H7 (cell line): ENCODE data around the gene ZKSCAN5. TPM values are rescaled to one million over a fixed set of nuclear protein-coding genes. Genes with fewer than 3 reads are reported as not detected.
A peak's percentile ranks its signal among the peaks of the same experiment; 100 is the strongest.
"Not testable (repeated sequence)": the region's sequence is repeated elsewhere in the genome, so short reads cannot be mapped to it uniquely, and the experiment has no call there.

Experiments used
- DNase-seq: peaks from one replicate; pipeline ENCODE4 v3.0.0; 2012
- H3K27me3 ChIP-seq: 2 replicates; pipeline ENCODE4 v1.6.0; 2011; ENCODE audit warnings: mild to moderate bottlenecking, low read length; ENCODE audit not compliant: control insufficient read depth, insufficient read depth
- H3K36me3 ChIP-seq: replicated peaks from 2 replicates; pipeline ENCODE4 v1.5.1; 2011; ENCODE audit warnings: low read length; ENCODE audit not compliant: control insufficient read depth, insufficient read depth
- H3K4me3 ChIP-seq: 2 replicates; pipeline ENCODE4 v1.5.1; 2011; ENCODE audit warnings: low read depth, mild to moderate bottlenecking, control low read depth, low read length, moderate library complexity; ENCODE audit not compliant: insufficient read depth
- total RNA-seq: library from RNA; depleted of rRNA; stranded (reverse); fragments of >200 nt; shearing (Covaris generic); gene quantifications from 2 replicates; pipeline ENCODE4 v1.2.3, GENCODE V29; 2014

Gene ZKSCAN5
- total RNA-seq, 1 experiment from 2014 or later: 20.0 TPM

GRCh38 chr7:99553039-99553438 lies 48.6 kb downstream of the ZKSCAN5 start:
- no peaks in the 10 kb centered on the region for H3K27me3 ChIP-seq
- peak; percentile 1 for DNase-seq
- H3K36me3 ChIP-seq: no peaks in the 10 kb centered on the region; the same call in none of the 2 replicates
- no peak overlapping the region for H3K4me3 ChIP-seq

- DNase-seq: no peak
- H3K27me3 ChIP-seq: no peaks in the 10 kb centered on the region
These were observed 50.5 kb downstream of the ZKSCAN5 start for GRCh38 chr7:99554939-99555338.

GRCh38 chr7:99557196-99557607 lies 52.7 kb downstream of the ZKSCAN5 start:
- DNase-seq: peak; percentile 2
- H3K27me3 ChIP-seq: no peaks in the 10 kb centered on the region
- peaks cover 19% of the 10 kb centered on the region for H3K36me3 ChIP-seq
- H3K4me3 ChIP-seq: no peak overlapping the region

More at GRCh38 chr7:99554939-99555338, 50.5 kb downstream of the ZKSCAN5 start:
- Histone ChIP-seq H3K36me3 (no peaks in the 10 kb centered on the region; the same call in none of the 2 replicates), H3K4me3 (no peak overlapping the region)

GRCh38 chr7:99557940-99558305 lies 53.5 kb downstream of the ZKSCAN5 start:
- DNase-seq: peak; percentile 60
- no peaks in the 10 kb centered on the region for H3K27me3 ChIP-seq
- peak overlapping the region; percentile 92 for H3K4me3 ChIP-seq
- peaks cover 26% of the 10 kb centered on the region for H3K36me3 ChIP-seq

GRCh38 chr7:99558306-99559174 lies 54.1 kb downstream of the ZKSCAN5 start, which contains the start of gene ZNF655:
Gene ZNF655 (plus strand): TSS chr7:99558642. CDS start chr7:99560560, 1,918 bp downstream.
- Histone ChIP-seq H3K27me3 (no peaks in the 10 kb centered on the region), H3K4me3 (peak within 1 kb of the TSS; percentile 92), H3K36me3 (peaks cover 28% of the 10 kb centered on the region)
- peak; percentile 99 for DNase-seq

- DNase-seq: no peak
- Histone ChIP-seq H3K36me3 (peaks cover 35% of the 10 kb centered on the region), H3K4me3 (peak overlapping the region; percentile 92), H3K27me3 (no peaks in the 10 kb centered on the region)
These were observed 54.9 kb downstream of the ZKSCAN5 start for GRCh38 chr7:99559175-99559915.

DNA sequence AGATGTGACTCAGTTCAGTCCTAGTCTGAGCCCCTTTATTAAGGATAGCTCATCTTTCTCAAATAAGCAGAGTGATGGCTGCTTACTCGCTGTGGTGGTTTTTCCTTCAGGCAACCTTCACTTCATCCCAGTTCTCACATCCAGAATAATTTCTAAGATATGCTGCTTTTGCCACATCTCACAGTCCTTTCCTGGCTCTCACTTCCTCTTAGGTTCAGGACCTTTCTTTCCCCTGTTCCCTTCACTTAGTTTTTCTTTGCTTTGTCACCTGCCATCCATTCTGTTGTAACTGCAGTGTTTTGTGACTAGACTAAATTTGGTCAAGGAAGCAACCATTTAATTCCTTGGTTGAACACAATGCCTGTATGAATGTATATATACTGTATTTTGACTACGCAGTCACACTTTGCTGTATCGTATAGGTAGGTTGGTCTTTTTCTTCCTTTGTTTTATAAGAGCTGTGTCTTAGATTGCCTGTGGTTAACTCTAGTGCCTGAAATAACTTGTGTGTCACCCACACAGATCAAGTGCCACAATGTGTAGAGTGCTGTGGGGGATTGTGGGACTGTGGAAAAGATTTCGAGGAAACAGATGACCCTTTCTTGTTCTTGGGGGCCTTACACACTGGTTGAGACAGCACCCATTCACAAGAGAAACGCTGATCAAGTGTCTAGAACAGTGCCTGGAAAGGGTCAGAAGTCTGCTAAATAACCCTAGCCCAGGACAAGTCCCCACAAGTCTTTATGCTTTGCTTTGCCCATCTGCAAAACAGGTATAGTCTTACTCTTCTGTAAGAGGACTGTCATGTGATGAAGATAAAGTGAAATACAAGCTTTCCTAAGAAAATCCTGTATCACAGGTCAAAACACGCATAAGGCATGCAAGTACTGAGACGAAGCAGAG lies 56.6 kb downstream of the ZKSCAN5 start:
- H3K36me3 ChIP-seq: peaks cover 41% of the 10 kb centered on the region
- H3K4me3 ChIP-seq: no peak overlapping the region
- H3K27me3 ChIP-seq: no peaks in the 10 kb centered on the region
- DNase-seq: no peak

DNA sequence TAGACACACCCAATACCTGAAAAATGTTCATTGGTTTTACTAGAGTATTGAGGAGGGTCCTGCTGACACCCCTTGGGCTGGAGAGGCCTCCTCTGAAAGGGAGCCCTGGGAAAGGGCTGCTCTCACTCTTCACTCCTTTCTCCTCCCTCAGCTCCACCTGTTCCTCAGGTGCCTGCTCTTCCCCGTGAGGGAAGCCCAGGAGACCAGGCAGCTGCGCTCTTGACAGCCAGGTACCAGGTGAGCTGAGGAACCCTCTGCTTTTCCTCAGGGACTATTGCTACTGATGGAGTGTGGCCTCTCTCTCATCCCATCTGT lies 57.2 kb downstream of the ZKSCAN5 start:
- Histone ChIP-seq H3K4me3 (no peak overlapping the region), H3K27me3 (no peaks in the 10 kb centered on the region), H3K36me3 (peaks cover 41% of the 10 kb centered on the region)
- DNase-seq: no peak

DNA sequence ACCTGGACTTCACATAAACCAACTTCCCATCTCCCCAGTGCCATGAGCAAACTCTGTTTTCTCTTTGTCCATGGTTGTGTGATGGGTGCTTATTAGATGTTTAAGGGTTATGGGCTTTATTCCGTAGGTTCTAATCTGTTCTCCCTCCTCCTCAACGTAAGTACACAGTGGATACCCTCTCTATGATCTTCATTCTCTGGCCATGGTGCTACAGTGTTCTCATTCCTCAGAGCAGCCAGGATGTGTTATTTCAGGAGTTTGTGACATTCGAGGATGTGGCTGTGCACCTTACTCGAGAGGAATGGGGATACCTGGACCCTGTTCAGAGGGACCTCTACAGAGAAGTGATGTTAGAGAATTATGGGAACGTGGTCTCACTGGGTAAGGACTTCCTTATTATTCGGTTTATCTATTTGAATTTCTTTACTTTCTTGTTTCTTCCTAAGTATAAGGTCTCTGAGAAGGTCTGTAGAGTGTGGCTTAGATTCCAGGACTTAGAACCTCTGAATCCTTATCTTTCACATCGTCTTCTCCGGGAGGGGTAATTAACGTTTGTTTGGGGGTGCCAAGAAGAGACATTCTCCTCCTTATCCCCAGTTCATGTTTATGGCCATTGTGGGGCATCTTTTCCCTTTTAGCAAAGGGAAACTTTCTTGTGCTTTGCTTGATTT lies 57.8 kb downstream of the ZKSCAN5 start:
- H3K36me3 ChIP-seq: peaks cover 41% of the 10 kb centered on the region
- H3K4me3 ChIP-seq: no peak overlapping the region
- no peaks in the 10 kb centered on the region for H3K27me3 ChIP-seq
- DNase-seq: no peak

DNA sequence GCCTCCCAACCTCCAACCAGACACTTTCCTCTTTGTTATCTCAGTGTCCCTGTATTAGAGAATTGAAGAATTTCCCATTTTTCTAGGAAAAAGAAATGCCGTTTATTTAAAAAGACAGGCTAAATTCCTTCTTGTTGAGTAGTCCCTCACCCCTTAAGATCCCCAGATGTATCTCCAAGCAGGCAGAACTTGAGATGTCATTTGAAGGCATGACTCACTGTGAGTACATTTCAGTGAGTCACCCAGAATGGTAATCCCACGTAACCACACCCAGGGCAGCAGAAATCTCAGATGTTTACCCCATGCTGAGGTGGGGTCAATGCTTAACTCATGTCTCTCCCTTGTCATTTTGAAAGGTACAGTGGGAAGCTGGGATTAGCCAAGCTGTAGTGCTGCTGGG lies 58.4 kb downstream of the ZKSCAN5 start:
- peaks cover 41% of the 10 kb centered on the region for H3K36me3 ChIP-seq
- no peak for DNase-seq

GRCh38 chr7:99563650-99564049 lies 59.2 kb downstream of the ZKSCAN5 start:
- no peak overlapping the region for H3K4me3 ChIP-seq

More for the DNA sequence above, 58.4 kb downstream of the ZKSCAN5 start:
- H3K27me3 ChIP-seq: no peaks in the 10 kb centered on the region
- no peak overlapping the region for H3K4me3 ChIP-seq

DNA sequence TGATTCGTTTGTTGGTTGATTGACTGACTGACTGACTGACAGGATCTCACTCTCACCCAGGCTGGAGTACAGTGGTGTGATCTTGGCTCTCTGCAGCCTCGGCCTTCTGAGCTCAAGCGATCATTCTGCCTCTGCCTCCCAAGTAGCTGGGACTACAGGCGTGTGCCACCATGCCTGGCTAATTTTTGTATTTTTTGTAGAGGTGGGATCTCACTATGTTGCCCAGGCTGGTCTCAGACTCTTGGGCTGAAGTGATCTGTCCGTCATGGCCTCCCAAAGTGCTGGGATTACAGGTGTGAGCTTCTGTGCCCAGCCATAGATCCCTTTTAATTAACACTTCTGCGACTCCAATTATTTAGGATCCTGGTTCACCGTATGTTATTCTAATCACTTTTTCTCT lies 64.3 kb downstream of the ZKSCAN5 start:
- peaks cover 24% of the 10 kb centered on the region for H3K36me3 ChIP-seq
- H3K4me3 ChIP-seq, H3K27me3 ChIP-seq, DNase-seq: not testable (repeated sequence)

More at GRCh38 chr7:99563650-99564049, 59.2 kb downstream of the ZKSCAN5 start:
- no peaks in the 10 kb centered on the region for H3K27me3 ChIP-seq
- no peak for DNase-seq
- H3K36me3 ChIP-seq: peaks cover 43% of the 10 kb centered on the region

GRCh38 chr7:99571768-99572167 lies 67.3 kb downstream of the ZKSCAN5 start:
- Histone ChIP-seq H3K27me3 (no peaks in the 10 kb centered on the region), H3K36me3 (peaks cover 13% of the 10 kb centered on the region), H3K4me3 (no peak overlapping the region)
- DNase-seq: no peak

DNA sequence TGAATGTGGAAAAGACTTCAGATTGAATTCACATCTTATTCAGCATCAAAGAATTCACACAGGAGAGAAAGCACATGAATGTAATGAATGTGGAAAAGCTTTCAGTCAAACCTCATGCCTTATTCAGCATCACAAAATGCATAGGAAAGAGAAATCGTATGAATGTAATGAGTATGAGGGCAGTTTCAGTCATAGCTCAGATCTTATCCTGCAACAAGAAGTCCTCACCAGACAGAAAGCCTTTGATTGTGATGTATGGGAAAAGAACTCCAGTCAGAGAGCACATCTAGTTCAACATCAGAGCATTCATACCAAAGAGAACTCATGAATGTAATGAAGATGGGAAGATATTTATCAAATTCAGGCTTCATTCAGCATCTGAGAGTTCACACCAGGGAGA lies 68.8 kb downstream of the ZKSCAN5 start:
- Histone ChIP-seq H3K4me3 (no peak overlapping the region), H3K36me3 (peaks cover 13% of the 10 kb centered on the region), H3K27me3 (no peaks in the 10 kb centered on the region)
- no peak for DNase-seq
